ENCODE data around the gene RIT1. TPM values are rescaled to one million over a fixed set of nuclear protein-coding genes. Genes with fewer than 3 reads are reported as not detected.

The RIT1 gene
- polyA plus RNA-seq, 1 donor from 2014 or later, result 83.5 TPM

- Histone ChIP-seq H3K36me3 (ENCODE audit: insufficient read depth, low read length) (peaks cover 16% of the 10 kb centered on the region), H3K27ac (ENCODE audit: low read length) (no peak overlapping the region)
Measured at GRCh38 chr1:155884982-155885381, 26.2 kb downstream of the RIT1 start.

DNA sequence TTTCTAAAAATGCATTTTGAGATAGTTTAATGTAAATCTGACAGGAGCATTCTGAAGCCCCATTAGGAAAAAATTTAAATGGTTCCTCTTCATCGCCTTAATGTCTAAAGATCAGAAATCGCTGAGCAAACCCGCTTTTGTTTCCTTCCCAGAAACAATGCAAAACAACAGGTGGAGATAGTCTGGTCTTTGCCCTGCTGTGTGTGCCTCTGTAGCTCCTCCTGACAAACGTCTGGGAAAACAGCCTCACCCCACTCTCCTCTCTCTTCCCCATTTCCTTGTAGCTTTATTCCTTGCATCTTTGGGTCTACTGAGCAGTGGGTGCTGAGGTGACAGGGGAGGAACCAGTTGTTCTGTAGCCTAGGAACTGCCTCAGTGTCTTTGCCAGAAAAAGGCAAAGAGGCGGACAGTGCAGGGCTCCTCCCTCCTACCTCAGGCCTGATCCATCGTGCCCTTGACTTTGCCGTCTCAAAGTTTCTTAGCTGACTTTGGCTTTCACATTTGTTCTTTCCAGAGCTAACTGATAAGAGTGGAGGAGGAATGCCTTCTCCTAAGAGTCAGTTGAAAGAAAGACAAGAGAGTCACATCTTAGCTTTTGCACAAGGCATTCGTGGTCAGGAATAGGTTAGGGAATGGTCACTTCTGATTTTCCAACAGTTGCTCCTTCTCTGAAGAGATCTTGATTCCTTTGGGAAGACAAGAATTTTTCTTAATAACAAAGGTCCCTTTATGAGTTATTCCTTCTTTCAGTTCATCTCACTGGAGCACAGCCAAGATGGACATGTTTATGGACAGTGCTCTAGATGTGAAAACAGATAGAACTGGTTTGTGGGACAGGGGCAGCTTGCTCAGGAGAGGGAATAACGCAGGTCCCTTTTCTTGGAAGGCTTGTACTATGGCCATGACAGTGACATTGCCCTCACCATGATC lies 26.9 kb downstream of the RIT1 start:
- Histone ChIP-seq H3K9me2 (ENCODE audit: insufficient read depth, low read length) (no peaks in the 10 kb centered on the region), H3K9me3 (ENCODE audit: low read length) (no peaks in the 10 kb centered on the region), H3K36me3 (ENCODE audit: insufficient read depth, low read length) (peaks cover 16% of the 10 kb centered on the region), H3K27me3 (ENCODE audit: insufficient read depth, low read depth, low read length) (no peaks in the 10 kb centered on the region), H3K27ac (ENCODE audit: low read length) (no peak overlapping the region), H3F3A (ENCODE audit: insufficient read depth, low read length, poor library complexity, severe bottlenecking) (no peaks in the 10 kb centered on the region), H3K4me2 (ENCODE audit: low read length) (no peak overlapping the region), H2AFZ (ENCODE audit: low read depth, low read length) (no peak overlapping the region), H3K9ac (ENCODE audit: low read length) (no peak overlapping the region), H3K79me2 (replicated peaks; ENCODE audit: insufficient read depth, low read length) (peaks cover 11% of the 10 kb centered on the region), H4K20me1 (ENCODE audit: insufficient read depth) (peaks cover 6% of the 10 kb centered on the region), H3K4me3 (ENCODE audit: low read length) (no peak overlapping the region)
- TF ChIP-seq EZH2 (IDR thresholded peaks at IDR 0.05; ENCODE audit: borderline replicate concordance, insufficient read depth, low read length, poor library complexity, severe bottlenecking) (no peak), RAD21 (conservative IDR thresholded peaks at IDR 0.05) (no peak), TAF1 (IDR thresholded peaks at IDR 0.05; ENCODE audit: low read depth) (no peak), EP300 (conservative IDR thresholded peaks at IDR 0.05; ENCODE audit: poor library complexity, severe bottlenecking) (no peak), SMC3 (conservative IDR thresholded peaks at IDR 0.05; ENCODE audit: poor library complexity) (no peak)
- TF ChIP-seq, protein P1, sequence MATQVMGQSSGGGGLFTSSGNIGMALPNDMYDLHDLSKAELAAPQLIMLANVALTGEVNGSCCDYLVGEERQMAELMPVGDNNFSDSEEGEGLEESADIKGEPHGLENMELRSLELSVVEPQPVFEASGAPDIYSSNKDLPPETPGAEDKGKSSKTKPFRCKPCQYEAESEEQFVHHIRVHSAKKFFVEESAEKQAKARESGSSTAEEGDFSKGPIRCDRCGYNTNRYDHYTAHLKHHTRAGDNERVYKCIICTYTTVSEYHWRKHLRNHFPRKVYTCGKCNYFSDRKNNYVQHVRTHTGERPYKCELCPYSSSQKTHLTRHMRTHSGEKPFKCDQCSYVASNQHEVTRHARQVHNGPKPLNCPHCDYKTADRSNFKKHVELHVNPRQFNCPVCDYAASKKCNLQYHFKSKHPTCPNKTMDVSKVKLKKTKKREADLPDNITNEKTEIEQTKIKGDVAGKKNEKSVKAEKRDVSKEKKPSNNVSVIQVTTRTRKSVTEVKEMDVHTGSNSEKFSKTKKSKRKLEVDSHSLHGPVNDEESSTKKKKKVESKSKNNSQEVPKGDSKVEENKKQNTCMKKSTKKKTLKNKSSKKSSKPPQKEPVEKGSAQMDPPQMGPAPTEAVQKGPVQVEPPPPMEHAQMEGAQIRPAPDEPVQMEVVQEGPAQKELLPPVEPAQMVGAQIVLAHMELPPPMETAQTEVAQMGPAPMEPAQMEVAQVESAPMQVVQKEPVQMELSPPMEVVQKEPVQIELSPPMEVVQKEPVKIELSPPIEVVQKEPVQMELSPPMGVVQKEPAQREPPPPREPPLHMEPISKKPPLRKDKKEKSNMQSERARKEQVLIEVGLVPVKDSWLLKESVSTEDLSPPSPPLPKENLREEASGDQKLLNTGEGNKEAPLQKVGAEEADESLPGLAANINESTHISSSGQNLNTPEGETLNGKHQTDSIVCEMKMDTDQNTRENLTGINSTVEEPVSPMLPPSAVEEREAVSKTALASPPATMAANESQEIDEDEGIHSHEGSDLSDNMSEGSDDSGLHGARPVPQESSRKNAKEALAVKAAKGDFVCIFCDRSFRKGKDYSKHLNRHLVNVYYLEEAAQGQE (IDR thresholded peaks at IDR 0.05; ENCODE audit: borderline replicate concordance), result no peak

More at GRCh38 chr1:155884982-155885381, 26.2 kb downstream of the RIT1 start:
- H3K4me2 ChIP-seq (ENCODE audit: low read length), result no peak overlapping the region
- no peaks in the 10 kb centered on the region for H3F3A ChIP-seq (ENCODE audit: insufficient read depth, low read length, poor library complexity, severe bottlenecking)
- no peak for TF ChIP-seq MXI1 (conservative IDR thresholded peaks at IDR 0.05; ENCODE audit: poor library complexity, severe bottlenecking)
- no peak for TF ChIP-seq TAF1 (IDR thresholded peaks at IDR 0.05; ENCODE audit: low read depth)
- TF ChIP-seq, protein P1 (IDR thresholded peaks at IDR 0.05; ENCODE audit: borderline replicate concordance), result no peak
- TF ChIP-seq RAD21 (conservative IDR thresholded peaks at IDR 0.05), result no peak
- TF ChIP-seq EP300 (conservative IDR thresholded peaks at IDR 0.05; ENCODE audit: poor library complexity, severe bottlenecking), result no peak
- TF ChIP-seq EZH2 (IDR thresholded peaks at IDR 0.05; ENCODE audit: borderline replicate concordance, insufficient read depth, low read length, poor library complexity, severe bottlenecking), result no peak
- TF ChIP-seq SMC3 (conservative IDR thresholded peaks at IDR 0.05; ENCODE audit: poor library complexity), result no peak
- no peak for TF ChIP-seq POLR2AphosphoS5 (IDR thresholded peaks at IDR 0.05)
- no peak for TF ChIP-seq CTCF (IDR thresholded peaks at IDR 0.05; ENCODE audit: poor library complexity, severe bottlenecking)
- no peak overlapping the region for H3K9ac ChIP-seq (ENCODE audit: low read length)
- H2AFZ ChIP-seq (ENCODE audit: low read depth, low read length), result no peak overlapping the region
- no peaks in the 10 kb centered on the region for H3K9me3 ChIP-seq (ENCODE audit: low read length)
- H3K79me2 ChIP-seq (replicated peaks; ENCODE audit: insufficient read depth, low read length), result peaks cover 7% of the 10 kb centered on the region
- H4K20me1 ChIP-seq (ENCODE audit: insufficient read depth), result peaks cover 6% of the 10 kb centered on the region
- no peaks in the 10 kb centered on the region for H3K9me2 ChIP-seq (ENCODE audit: insufficient read depth, low read length)
- no peaks in the 10 kb centered on the region for H3K27me3 ChIP-seq (ENCODE audit: insufficient read depth, low read depth, low read length)
- no peak overlapping the region for H3K4me3 ChIP-seq (ENCODE audit: low read length)

All from neural cell (in vitro differentiated cells).